Fibroblast of the aortic adventitia (primary cell): ENCODE data around the gene CFAP61. TPM values are rescaled to one million over a fixed set of nuclear protein-coding genes. Genes with fewer than 3 reads are reported as not detected.

Source experiments
- DNase-seq: peaks from one replicate; pipeline ENCODE4 v3.0.0-alpha.2; 2010; ENCODE audit warnings: low read depth
- H3K4me3 ChIP-seq: 2 replicates; pipeline ENCODE4 v1.5.1; 2011; ENCODE audit warnings: low read depth, mild to moderate bottlenecking, control low read depth, low read length, moderate library complexity
- CTCF ChIP-seq: IDR thresholded peaks from 2 replicates; pipeline ENCODE4 v1.5.1; 2011; ENCODE audit warnings: mild to moderate bottlenecking, low read length, control low read depth, inconsistent platforms; ENCODE audit not compliant: insufficient read depth
- total RNA-seq: library from RNA; depleted of rRNA; stranded (reverse); fragments of >200 nt; gene quantifications from 2 replicates; pipeline ENCODE4 v1.2.3, GENCODE V29; 2012; ENCODE audit warnings: low replicate concordance

The CFAP61 gene
- total RNA-seq, 1 donor = 0.18 TPM

- H3K4me3 ChIP-seq = no peak overlapping the region
- no peak for TF ChIP-seq CTCF
- DNase-seq = no peak
Measured at GRCh38 chr20:20289331-20289730, 237.0 kb downstream of the CFAP61 start.

GRCh38 chr20:20292472-20292871 is 240.1 kb downstream of the CFAP61 start:
- H3K4me3 ChIP-seq = no peak overlapping the region
- no peak for TF ChIP-seq CTCF
- DNase-seq = no peak

GRCh38 chr20:20293141-20293540 is 240.8 kb downstream of the CFAP61 start:
- DNase-seq = no peak
- no peak overlapping the region for H3K4me3 ChIP-seq
- TF ChIP-seq CTCF = no peak

GRCh38 chr20:20293691-20294385 is 241.5 kb downstream of the CFAP61 start:
- no peak overlapping the region for H3K4me3 ChIP-seq
- DNase-seq = no peak
- TF ChIP-seq CTCF = no peak

GRCh38 chr20:20295621-20296498 is 243.5 kb downstream of the CFAP61 start:
- no peak overlapping the region for H3K4me3 ChIP-seq
- no peak for TF ChIP-seq CTCF
- no peak for DNase-seq

- TF ChIP-seq CTCF = no peak
- no peak for DNase-seq
Measured at GRCh38 chr20:20297181-20297580, 244.8 kb downstream of the CFAP61 start.

More at GRCh38 chr20:20297181-20297580, 244.8 kb downstream of the CFAP61 start:
- no peak overlapping the region for H3K4me3 ChIP-seq
